Measurements from ENCODE around the gene INSR. TPM values are rescaled to one million over a fixed set of nuclear protein-coding genes. Genes with fewer than 3 reads are reported as not detected.

The INSR gene
- total RNA-seq, 1 donor from 2014 or later = 7.9 TPM

DNA sequence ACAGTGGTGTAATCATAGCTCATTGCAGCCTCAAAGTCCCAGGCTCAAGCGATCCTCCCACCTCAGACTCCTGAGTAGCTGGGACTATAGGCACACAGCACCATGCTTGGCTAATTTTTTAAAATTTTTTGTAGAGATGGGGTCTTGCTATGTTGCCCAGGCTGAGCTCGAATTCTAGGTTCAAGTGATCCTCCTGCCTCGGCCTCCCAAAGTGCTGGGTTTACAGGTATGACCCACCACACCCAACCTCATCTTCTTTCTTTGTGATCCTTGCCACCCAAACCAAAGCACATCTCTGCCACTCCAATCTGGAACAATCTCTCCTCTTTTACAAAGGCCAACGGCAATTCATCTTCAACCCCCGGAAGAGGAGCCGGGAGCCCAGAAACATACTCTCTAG lies 38.6 kb downstream of the INSR start:
- FAIRE-seq (no peak), DNase-seq (ENCODE audit: low read depth) (no peak)
- Mint-ChIP-seq H3K27me3 (ENCODE audit: low read depth, unreplicated experiment) (no peaks in the 10 kb centered on the region), H3K4me3 (ENCODE audit: unreplicated experiment) (no peak overlapping the region), H3K36me3 (ENCODE audit: low read depth, unreplicated experiment) (no peaks in the 10 kb centered on the region), H3K27ac (ENCODE audit: unreplicated experiment) (no peak overlapping the region), H3K9me3 (ENCODE audit: unreplicated experiment) (peaks cover 2% of the 10 kb centered on the region), H3K4me1 (ENCODE audit: low read depth, unreplicated experiment) (peaks cover 5% of the 10 kb centered on the region)
- H3K9me3 ChIP-seq (ENCODE audit: insufficient read depth, low read depth, low read length) = no peaks in the 10 kb centered on the region
- no peaks in the 10 kb centered on the region for H3K79me2 ChIP-seq (ENCODE audit: insufficient read depth, low read length)
- peaks cover 2% of the 10 kb centered on the region for H3K4me1 ChIP-seq (ENCODE audit: insufficient read depth, low read length)
- H3K36me3 ChIP-seq (ENCODE audit: insufficient read depth, low read length) = no peaks in the 10 kb centered on the region
- H3K27me3 ChIP-seq (ENCODE audit: insufficient read depth, low read length) = no peaks in the 10 kb centered on the region
- no peak overlapping the region for H3K4me3 ChIP-seq (ENCODE audit: insufficient read depth, low read depth, low read length)
- H3K9ac ChIP-seq (ENCODE audit: low read length) = no peak overlapping the region
- no peak overlapping the region for H3K27ac ChIP-seq (ENCODE audit: low read depth, low read length)
- no peak overlapping the region for H3K4me2 ChIP-seq (ENCODE audit: low read length)
- TF ChIP-seq, protein P1, sequence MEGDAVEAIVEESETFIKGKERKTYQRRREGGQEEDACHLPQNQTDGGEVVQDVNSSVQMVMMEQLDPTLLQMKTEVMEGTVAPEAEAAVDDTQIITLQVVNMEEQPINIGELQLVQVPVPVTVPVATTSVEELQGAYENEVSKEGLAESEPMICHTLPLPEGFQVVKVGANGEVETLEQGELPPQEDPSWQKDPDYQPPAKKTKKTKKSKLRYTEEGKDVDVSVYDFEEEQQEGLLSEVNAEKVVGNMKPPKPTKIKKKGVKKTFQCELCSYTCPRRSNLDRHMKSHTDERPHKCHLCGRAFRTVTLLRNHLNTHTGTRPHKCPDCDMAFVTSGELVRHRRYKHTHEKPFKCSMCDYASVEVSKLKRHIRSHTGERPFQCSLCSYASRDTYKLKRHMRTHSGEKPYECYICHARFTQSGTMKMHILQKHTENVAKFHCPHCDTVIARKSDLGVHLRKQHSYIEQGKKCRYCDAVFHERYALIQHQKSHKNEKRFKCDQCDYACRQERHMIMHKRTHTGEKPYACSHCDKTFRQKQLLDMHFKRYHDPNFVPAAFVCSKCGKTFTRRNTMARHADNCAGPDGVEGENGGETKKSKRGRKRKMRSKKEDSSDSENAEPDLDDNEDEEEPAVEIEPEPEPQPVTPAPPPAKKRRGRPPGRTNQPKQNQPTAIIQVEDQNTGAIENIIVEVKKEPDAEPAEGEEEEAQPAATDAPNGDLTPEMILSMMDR (IDR thresholded peaks at IDR 0.05; ENCODE audit: insufficient read depth, low read depth, low read length) = no peak
- TF ChIP-seq EZH2 (IDR thresholded peaks at IDR 0.05; ENCODE audit: insufficient read depth, low read length) = no peak
- no peaks in the 10 kb centered on the region for H4K20me1 ChIP-seq (ENCODE audit: insufficient read depth, low read length)
- no peak overlapping the region for H2AFZ ChIP-seq (ENCODE audit: low read depth, low read length)

DNA sequence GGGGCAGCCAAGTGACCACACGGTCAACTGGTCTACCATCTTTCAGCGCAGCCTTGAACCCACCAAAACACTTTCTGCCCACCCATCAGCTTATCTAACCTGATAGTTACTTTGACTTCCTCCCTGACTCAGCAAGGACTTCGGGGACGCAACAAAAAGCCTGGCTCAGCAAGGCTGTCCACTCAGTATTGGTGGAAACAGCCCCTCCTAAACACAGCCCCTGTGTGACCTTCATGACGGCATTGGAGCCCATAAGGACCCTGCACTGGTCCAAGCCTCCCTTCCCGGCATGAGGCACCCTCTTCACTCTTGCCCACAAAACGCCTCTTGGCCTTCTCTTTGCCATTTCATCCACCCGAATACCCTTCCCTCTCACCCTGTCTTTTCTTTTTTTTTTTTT lies 39.1 kb downstream of the INSR start:
- no peak overlapping the region for H3K27ac Mint-ChIP-seq (ENCODE audit: unreplicated experiment)
- H4K20me1 ChIP-seq (ENCODE audit: insufficient read depth, low read length) = no peaks in the 10 kb centered on the region

DNA sequence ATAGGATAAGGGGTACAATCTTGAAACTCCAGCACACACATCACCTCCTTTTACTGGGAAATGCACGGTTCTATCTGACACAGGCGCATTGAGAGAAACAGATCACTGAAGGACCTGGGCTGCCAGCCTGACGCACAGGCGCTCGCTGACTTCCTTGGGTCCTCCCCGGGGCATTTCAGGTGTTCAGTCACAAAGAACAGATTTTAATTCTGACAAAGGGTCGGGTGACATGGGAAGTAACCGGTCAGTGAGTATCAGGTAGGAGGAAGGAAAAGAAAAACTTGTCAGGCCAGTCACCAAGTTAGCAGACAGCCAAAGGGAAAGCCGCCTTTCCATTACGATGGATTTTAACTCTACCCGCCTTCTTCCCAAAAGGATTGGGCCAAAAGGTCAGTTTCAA lies 39.6 kb downstream of the INSR start:
- peaks cover 2% of the 10 kb centered on the region for H3K4me1 ChIP-seq (ENCODE audit: insufficient read depth, low read length)
- no peak overlapping the region for H3K9ac ChIP-seq (ENCODE audit: low read length)
- H4K20me1 ChIP-seq (ENCODE audit: insufficient read depth, low read length) = no peaks in the 10 kb centered on the region
- Mint-ChIP-seq H3K9me3 (ENCODE audit: unreplicated experiment) (peaks cover 2% of the 10 kb centered on the region), H3K27me3 (ENCODE audit: low read depth, unreplicated experiment) (no peaks in the 10 kb centered on the region), H3K27ac (ENCODE audit: unreplicated experiment) (no peak overlapping the region), H3K4me1 (ENCODE audit: low read depth, unreplicated experiment) (peaks cover 5% of the 10 kb centered on the region), H3K36me3 (ENCODE audit: low read depth, unreplicated experiment) (no peaks in the 10 kb centered on the region), H3K4me3 (ENCODE audit: unreplicated experiment) (no peak overlapping the region)
- H3K9me3 ChIP-seq (ENCODE audit: insufficient read depth, low read depth, low read length) = no peaks in the 10 kb centered on the region
- no peak overlapping the region for H3K4me3 ChIP-seq (ENCODE audit: insufficient read depth, low read depth, low read length)
- H3K79me2 ChIP-seq (ENCODE audit: insufficient read depth, low read length) = no peaks in the 10 kb centered on the region
- TF ChIP-seq, protein P1 (IDR thresholded peaks at IDR 0.05; ENCODE audit: insufficient read depth, low read depth, low read length) = no peak
- no peak for TF ChIP-seq EZH2 (IDR thresholded peaks at IDR 0.05; ENCODE audit: insufficient read depth, low read length)
- no peak overlapping the region for H3K4me2 ChIP-seq (ENCODE audit: low read length)
- no peaks in the 10 kb centered on the region for H3K36me3 ChIP-seq (ENCODE audit: insufficient read depth, low read length)
- no peak overlapping the region for H2AFZ ChIP-seq (ENCODE audit: low read depth, low read length)
- no peaks in the 10 kb centered on the region for H3K27me3 ChIP-seq (ENCODE audit: insufficient read depth, low read length)
- FAIRE-seq = no peak
- DNase-seq (ENCODE audit: low read depth) = no peak
- H3K27ac ChIP-seq (ENCODE audit: low read depth, low read length) = no peak overlapping the region

More for the DNA sequence above, 39.1 kb downstream of the INSR start:
- Histone ChIP-seq H2AFZ (ENCODE audit: low read depth, low read length) (no peak overlapping the region), H3K4me2 (ENCODE audit: low read length) (no peak overlapping the region), H3K27me3 (ENCODE audit: insufficient read depth, low read length) (no peaks in the 10 kb centered on the region), H3K4me3 (ENCODE audit: insufficient read depth, low read depth, low read length) (no peak overlapping the region), H3K4me1 (ENCODE audit: insufficient read depth, low read length) (peaks cover 2% of the 10 kb centered on the region), H3K27ac (ENCODE audit: low read depth, low read length) (no peak overlapping the region), H3K9ac (ENCODE audit: low read length) (no peak overlapping the region), H3K9me3 (ENCODE audit: insufficient read depth, low read depth, low read length) (no peaks in the 10 kb centered on the region), H3K79me2 (ENCODE audit: insufficient read depth, low read length) (no peaks in the 10 kb centered on the region), H3K36me3 (ENCODE audit: insufficient read depth, low read length) (no peaks in the 10 kb centered on the region)
- no peak for TF ChIP-seq EZH2 (IDR thresholded peaks at IDR 0.05; ENCODE audit: insufficient read depth, low read length)
- TF ChIP-seq, protein P1 (IDR thresholded peaks at IDR 0.05; ENCODE audit: insufficient read depth, low read depth, low read length) = no peak
- no peaks in the 10 kb centered on the region for H3K27me3 Mint-ChIP-seq (ENCODE audit: low read depth, unreplicated experiment)
- H3K36me3 Mint-ChIP-seq (ENCODE audit: low read depth, unreplicated experiment) = no peaks in the 10 kb centered on the region
- peaks cover 5% of the 10 kb centered on the region for H3K4me1 Mint-ChIP-seq (ENCODE audit: low read depth, unreplicated experiment)
- H3K4me3 Mint-ChIP-seq (ENCODE audit: unreplicated experiment) = no peak overlapping the region
- DNase-seq (ENCODE audit: low read depth) (no peak), FAIRE-seq (no peak)
- H3K9me3 Mint-ChIP-seq (ENCODE audit: unreplicated experiment) = peaks cover 2% of the 10 kb centered on the region

All from astrocyte (in vitro differentiated cells and primary cell).